ENCODE results near the gene SUMO3. TPM values are rescaled to one million over a fixed set of nuclear protein-coding genes. Genes with fewer than 3 reads are reported as not detected.

SUMO3 gene
- total RNA-seq, 4 donors from 2014 or later: 62.6 to 88.4 (median 67.4) TPM

DNA sequence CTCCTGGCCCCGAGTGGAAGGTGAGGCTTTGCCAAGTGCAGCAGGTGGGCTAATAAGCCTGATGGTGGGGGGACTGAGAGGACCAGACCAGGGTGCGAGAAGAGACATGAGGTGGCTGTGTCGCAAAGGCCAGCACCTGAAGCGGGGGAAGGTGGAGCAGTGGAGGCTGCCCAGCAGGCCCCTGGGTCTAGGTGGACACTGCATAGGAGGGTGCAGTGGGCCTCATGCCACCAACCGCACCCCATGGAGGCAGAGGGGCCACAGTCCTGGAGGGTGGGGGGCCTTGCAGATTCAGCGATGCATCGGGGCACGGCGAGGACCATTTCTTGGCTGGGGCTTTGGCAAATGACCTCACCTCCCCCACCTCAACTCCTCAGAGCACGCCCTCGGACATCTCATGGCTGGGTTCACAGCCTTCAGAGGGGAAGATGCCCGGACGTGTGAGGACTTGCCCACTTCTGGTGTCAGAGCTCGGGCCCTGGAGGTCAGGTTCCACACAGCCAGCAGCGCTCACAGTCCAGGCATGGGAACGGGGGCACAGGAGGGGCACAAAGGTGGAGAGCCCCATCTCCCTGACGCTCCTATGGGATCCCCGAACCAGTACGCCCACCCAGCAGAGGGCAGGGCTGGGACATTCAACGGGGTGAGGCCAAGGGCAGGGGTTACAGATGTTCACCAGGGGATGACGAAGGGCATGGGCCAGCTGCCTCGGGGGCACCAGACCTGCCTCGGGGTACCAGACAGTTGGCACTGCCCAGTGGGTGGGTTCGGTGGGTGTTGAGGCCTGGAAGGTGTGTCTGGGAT lies 51.6 kb downstream of the SUMO3 start:
- Histone ChIP-seq H3K36me3 (no peaks in the 10 kb centered on the region), H3K4me1 (no peaks in the 10 kb centered on the region), H3K4me3 (no peak overlapping the region), H3K27me3 (no peaks in the 10 kb centered on the region), H3K27ac (no peak overlapping the region), H3K9me3 (no peaks in the 10 kb centered on the region)
- DNase-seq: no peak
- TF ChIP-seq, protein P1, sequence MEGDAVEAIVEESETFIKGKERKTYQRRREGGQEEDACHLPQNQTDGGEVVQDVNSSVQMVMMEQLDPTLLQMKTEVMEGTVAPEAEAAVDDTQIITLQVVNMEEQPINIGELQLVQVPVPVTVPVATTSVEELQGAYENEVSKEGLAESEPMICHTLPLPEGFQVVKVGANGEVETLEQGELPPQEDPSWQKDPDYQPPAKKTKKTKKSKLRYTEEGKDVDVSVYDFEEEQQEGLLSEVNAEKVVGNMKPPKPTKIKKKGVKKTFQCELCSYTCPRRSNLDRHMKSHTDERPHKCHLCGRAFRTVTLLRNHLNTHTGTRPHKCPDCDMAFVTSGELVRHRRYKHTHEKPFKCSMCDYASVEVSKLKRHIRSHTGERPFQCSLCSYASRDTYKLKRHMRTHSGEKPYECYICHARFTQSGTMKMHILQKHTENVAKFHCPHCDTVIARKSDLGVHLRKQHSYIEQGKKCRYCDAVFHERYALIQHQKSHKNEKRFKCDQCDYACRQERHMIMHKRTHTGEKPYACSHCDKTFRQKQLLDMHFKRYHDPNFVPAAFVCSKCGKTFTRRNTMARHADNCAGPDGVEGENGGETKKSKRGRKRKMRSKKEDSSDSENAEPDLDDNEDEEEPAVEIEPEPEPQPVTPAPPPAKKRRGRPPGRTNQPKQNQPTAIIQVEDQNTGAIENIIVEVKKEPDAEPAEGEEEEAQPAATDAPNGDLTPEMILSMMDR (IDR thresholded peaks at IDR 0.05): no peak
- no peak for TF ChIP-seq POLR2A (IDR thresholded peaks at IDR 0.05)
- intact Hi-C loops (cut with DNase I; ENCODE audit: low total_unique reads): no loop called here

DNA sequence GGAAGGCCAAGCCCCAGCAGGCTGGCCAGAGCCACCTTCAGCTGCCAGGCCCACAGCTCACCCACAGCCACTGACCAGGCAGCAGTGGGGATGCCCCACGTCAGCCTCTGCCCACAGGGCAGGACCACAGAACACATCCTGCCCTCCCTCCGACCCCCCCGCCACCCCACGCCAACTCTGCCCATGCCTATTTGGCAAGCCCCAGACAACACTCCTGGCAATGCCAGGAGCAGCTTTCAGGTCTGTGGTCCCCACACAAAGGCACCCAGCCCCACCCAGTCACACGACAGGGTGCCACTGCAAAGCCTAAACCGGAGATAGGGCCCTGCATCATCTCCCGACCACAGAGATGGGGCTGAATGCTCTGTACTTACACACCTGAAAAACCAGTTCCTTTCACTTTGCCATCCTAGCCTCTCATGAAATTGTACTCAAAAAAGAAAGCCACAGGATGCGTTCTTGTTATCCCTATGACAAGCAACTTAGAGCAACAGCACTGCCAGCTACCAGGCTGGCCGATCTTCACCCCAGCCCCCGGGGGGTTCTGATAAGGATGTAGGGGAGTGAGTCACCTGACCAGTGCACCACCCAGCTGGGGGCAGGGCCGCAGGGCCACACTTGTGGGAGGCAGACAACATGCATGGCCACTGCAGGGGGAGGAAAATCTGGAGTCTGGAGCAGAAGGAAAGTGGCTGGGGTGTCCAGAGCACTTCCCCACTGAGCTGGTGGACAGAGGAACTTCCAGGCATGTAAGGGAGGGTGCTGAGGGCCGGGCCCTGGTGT lies 52.4 kb downstream of the SUMO3 start:
- Histone ChIP-seq H3K9me3 (no peaks in the 10 kb centered on the region), H3K4me3 (no peak overlapping the region), H3K36me3 (no peaks in the 10 kb centered on the region), H3K27me3 (no peaks in the 10 kb centered on the region), H3K4me1 (no peaks in the 10 kb centered on the region), H3K27ac (no peak overlapping the region)
- intact Hi-C loops (cut with DNase I; ENCODE audit: low total_unique reads): no loop called here
- no peak for DNase-seq
- TF ChIP-seq POLR2A (IDR thresholded peaks at IDR 0.05): no peak
- TF ChIP-seq, protein P1 (IDR thresholded peaks at IDR 0.05): no peak

DNA sequence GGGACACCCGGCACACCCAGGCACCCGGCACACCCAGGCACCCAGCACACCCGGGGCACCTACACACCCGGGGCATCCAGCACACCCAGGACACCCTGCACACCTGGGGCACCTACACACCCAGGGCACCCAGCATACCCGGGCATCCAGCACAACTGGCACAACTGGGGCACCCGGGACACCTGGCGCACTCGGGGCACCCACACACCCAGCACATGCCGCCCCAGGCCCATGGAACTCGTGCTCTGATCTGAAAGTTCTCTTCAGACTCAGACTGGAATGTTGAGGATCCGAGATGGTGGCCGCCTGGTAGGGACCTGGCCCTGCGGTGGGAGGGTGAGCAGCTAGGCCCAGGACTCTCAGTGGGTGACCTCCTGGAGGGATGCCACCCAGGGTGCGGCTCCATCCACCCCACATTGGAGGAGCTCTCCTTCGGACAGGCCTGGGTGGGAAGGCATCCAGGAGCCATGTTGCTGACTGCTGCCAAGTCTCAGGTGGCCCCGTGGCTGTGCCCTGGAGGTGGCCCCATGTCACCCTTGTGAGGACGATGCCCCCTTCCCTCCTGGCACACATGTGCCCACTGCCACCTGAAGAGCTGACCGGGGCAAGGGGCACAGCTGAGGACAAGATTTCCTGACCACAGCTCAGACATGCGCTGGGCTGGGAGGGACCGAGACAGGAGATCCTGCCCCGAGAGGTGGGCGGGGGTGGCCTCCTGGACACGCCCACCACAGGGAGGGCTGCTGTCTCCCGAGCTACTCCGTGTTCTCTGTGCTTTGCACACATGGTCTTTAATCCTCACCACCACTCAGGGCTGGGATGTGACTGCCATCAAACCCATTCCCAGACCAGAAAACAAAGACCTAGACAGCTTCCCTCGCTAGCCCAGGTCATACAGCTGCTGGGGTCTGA lies 53.3 kb downstream of the SUMO3 start:
- H3K4me3 ChIP-seq: no peak overlapping the region
- no peak for TF ChIP-seq POLR2A (IDR thresholded peaks at IDR 0.05)
- TF ChIP-seq, protein P1 (IDR thresholded peaks at IDR 0.05): no peak
- H3K27me3 ChIP-seq: no peaks in the 10 kb centered on the region
- DNase-seq: no peak
- H3K4me1 ChIP-seq: no peaks in the 10 kb centered on the region
- no peak overlapping the region for H3K27ac ChIP-seq
- intact Hi-C loops (cut with DNase I; ENCODE audit: low total_unique reads): no loop called here
- no peaks in the 10 kb centered on the region for H3K9me3 ChIP-seq
- H3K36me3 ChIP-seq: no peaks in the 10 kb centered on the region

DNA sequence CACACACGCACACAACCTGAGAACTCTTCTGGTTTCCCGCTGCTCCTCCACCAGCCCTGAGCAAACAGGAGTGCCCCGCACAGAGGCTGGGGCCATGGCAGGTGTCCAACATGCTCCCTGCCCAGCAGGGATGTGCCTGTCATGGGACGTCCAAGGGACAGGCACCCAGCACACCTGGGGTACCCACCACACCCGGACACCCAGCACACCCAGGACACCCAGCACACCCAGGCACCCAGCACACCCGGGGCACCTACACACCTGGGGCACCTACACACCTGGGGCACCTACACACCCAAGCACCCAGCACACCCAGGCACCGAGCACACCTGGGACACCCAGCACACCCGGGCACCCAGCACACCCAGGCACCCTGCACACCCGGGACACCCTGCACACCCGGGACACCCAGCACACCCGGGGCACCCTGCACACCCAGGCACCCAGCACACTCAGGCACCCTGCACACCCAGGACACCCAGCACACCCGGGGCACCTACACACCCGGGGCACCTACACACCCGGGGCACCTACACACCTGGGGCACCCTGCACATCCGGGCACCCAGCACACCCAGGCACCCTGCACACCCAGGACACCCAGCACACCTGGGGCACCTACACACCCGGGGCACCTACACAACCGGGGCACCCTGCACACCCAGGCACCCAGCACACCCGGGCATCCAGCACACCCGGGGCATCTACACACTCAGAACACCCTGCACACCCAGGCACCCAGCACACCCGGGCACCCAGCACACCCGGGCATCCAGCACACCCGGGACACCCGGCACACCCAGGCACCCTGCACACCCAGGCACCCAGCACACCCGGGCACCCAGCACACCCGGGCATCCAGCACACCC lies 54.2 kb downstream of the SUMO3 start:
- DNase-seq: no peak
- no peaks in the 10 kb centered on the region for H3K9me3 ChIP-seq
- H3K36me3 ChIP-seq: no peaks in the 10 kb centered on the region
- H3K27me3 ChIP-seq: no peaks in the 10 kb centered on the region
- no peaks in the 10 kb centered on the region for H3K4me1 ChIP-seq
- H3K4me3 ChIP-seq: no peak overlapping the region
- no peak overlapping the region for H3K27ac ChIP-seq
- intact Hi-C loops (cut with DNase I; ENCODE audit: low total_unique reads): no loop called here
- TF ChIP-seq, protein P1 (IDR thresholded peaks at IDR 0.05): no peak
- no peak for TF ChIP-seq POLR2A (IDR thresholded peaks at IDR 0.05)
